ENCODE data around the gene LONRF3. TPM values are rescaled to one million over a fixed set of nuclear protein-coding genes. Genes with fewer than 3 reads are reported as not detected.

The LONRF3 gene
- polyA plus RNA-seq, 3 donors, result 1.2 to 4.9 (median 1.6) TPM

DNA sequence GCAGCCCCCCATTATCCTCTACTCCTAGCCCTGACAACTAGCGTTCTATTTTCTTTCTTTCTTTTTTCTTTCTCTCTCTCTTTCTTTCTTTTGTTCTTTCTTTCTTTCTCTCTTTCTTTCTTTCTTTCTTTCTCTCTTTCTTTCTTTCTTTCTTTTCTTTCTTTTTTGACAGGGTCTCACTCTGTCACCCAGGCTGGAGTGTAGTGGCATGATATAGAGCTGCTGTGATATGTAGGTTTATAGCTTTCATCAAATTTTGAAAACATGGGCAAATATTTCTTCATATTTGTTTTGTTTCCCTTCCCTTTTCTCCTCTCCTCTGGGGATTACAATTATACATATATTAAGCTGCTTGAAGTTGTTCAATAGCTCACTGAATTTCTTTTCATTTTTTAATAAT, 39.1 kb upstream of the LONRF3 start:
- Mint-ChIP-seq H3K27ac (no peak overlapping the region), H3K9me3 (peaks cover 2 to 16% (median 12%) of the 10 kb centered on the region in 7 donors), H3K36me3 (no peaks in the 10 kb centered on the region), H3K4me1 (no peaks in the 10 kb centered on the region), H3K4me3 (no peak overlapping the region), H3K27me3 (ENCODE audit: low read depth in 3 of 3) (peaks cover 0 to 5% (median 2%) of the 10 kb centered on the region in 3 donors)
- no peak overlapping the region for H3K4me3 ChIP-seq (replicated peaks in 1 of 3; ENCODE audit: low read depth in 2 of 3, low read length in 3 of 3)
- H3K27ac ChIP-seq (ENCODE audit: low read depth in 1 of 2, low read length in 2 of 2), result no peak overlapping the region
- no peaks in the 10 kb centered on the region for H3K79me2 ChIP-seq (ENCODE audit: insufficient read depth, low read length)
- H3K9me3 ChIP-seq (replicated peaks in 1 of 2; ENCODE audit: control insufficient read depth in 1 of 2, insufficient read depth in 1 of 2, low read length in 2 of 2), result no peaks in the 10 kb centered on the region
- H4K20me1 ChIP-seq (ENCODE audit: insufficient read depth, low read length), result no peaks in the 10 kb centered on the region
- 100% methylated on average over 1 of the region's 1 CpG for WGBS (ENCODE audit: insufficient coverage)
- TF ChIP-seq, protein P1, sequence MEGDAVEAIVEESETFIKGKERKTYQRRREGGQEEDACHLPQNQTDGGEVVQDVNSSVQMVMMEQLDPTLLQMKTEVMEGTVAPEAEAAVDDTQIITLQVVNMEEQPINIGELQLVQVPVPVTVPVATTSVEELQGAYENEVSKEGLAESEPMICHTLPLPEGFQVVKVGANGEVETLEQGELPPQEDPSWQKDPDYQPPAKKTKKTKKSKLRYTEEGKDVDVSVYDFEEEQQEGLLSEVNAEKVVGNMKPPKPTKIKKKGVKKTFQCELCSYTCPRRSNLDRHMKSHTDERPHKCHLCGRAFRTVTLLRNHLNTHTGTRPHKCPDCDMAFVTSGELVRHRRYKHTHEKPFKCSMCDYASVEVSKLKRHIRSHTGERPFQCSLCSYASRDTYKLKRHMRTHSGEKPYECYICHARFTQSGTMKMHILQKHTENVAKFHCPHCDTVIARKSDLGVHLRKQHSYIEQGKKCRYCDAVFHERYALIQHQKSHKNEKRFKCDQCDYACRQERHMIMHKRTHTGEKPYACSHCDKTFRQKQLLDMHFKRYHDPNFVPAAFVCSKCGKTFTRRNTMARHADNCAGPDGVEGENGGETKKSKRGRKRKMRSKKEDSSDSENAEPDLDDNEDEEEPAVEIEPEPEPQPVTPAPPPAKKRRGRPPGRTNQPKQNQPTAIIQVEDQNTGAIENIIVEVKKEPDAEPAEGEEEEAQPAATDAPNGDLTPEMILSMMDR (IDR thresholded peaks at IDR 0.05), result no peak
- H3K4me1 ChIP-seq (ENCODE audit: control insufficient read depth in 1 of 2, insufficient read depth in 2 of 2, low read length in 2 of 2), result no peaks in the 10 kb centered on the region
- no peak for DNase-seq
- H3K27me3 ChIP-seq (ENCODE audit: control insufficient read depth in 2 of 2, insufficient read depth in 2 of 2, low read length in 2 of 2), result no peaks in the 10 kb centered on the region
- no peak overlapping the region for H3K4me2 ChIP-seq (replicated peaks; ENCODE audit: extremely low read depth, low read length, poor library complexity, severe bottlenecking)
- H2AFZ ChIP-seq (ENCODE audit: insufficient read depth, low read depth, low read length, poor library complexity, severe bottlenecking), result no peak overlapping the region
- intact Hi-C loops (cut with micrococcal nuclease), result no loop called here
- no peaks in the 10 kb centered on the region for H3K36me3 ChIP-seq (replicated peaks in 1 of 2; ENCODE audit: control insufficient read depth in 1 of 2, insufficient read depth in 2 of 2, low read length in 2 of 2)
- H3K9ac ChIP-seq (ENCODE audit: insufficient read depth, low read length, poor library complexity, severe bottlenecking), result no peak overlapping the region

DNA sequence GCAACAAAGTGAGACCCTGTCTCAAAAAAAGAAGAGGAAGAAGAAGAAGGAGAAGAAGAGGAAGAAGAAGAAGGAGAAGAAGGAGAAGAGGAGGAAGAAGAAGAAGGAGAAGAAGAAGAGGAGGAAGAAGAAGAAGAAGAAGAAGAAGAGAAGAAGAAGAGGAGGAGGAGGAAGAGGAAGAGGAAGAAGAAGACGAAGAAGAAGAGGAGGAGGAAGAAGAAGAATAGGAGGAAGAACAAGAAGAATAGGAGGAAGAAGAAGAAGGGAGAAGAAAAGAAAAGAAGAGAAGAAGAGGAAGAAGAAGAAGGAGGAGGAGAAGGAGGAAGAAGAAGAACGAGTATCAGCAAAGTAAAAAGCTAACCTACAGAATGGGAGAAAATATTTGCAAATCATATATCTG, 33.3 kb upstream of the LONRF3 start:
- H3K27me3 Mint-ChIP-seq (ENCODE audit: low read depth in 3 of 3), result peaks cover 0 to 2% (median 0%) of the 10 kb centered on the region in 3 donors
- TF ChIP-seq, protein P1 (IDR thresholded peaks at IDR 0.05), result no peak

More for the DNA sequence above, 33.3 kb upstream of the LONRF3 start:
- Histone ChIP-seq H3K4me3 (replicated peaks in 1 of 3; ENCODE audit: low read depth in 2 of 3, low read length in 3 of 3) (no peak overlapping the region), H3K9ac (ENCODE audit: insufficient read depth, low read length, poor library complexity, severe bottlenecking) (no peak overlapping the region), H3K4me2 (replicated peaks; ENCODE audit: extremely low read depth, low read length, poor library complexity, severe bottlenecking) (no peak overlapping the region), H2AFZ (ENCODE audit: insufficient read depth, low read depth, low read length, poor library complexity, severe bottlenecking) (no peak overlapping the region), H3K9me3 (replicated peaks in 1 of 2; ENCODE audit: control insufficient read depth in 1 of 2, insufficient read depth in 1 of 2, low read length in 2 of 2) (no peaks in the 10 kb centered on the region), H3K36me3 (replicated peaks in 1 of 2; ENCODE audit: control insufficient read depth in 1 of 2, insufficient read depth in 2 of 2, low read length in 2 of 2) (no peaks in the 10 kb centered on the region), H4K20me1 (ENCODE audit: insufficient read depth, low read length) (no peaks in the 10 kb centered on the region), H3K27ac (ENCODE audit: low read depth in 1 of 2, low read length in 2 of 2) (no peak overlapping the region), H3K27me3 (ENCODE audit: control insufficient read depth in 2 of 2, insufficient read depth in 2 of 2, low read length in 2 of 2) (no peaks in the 10 kb centered on the region), H3K79me2 (ENCODE audit: insufficient read depth, low read length) (no peaks in the 10 kb centered on the region), H3K4me1 (ENCODE audit: control insufficient read depth in 1 of 2, insufficient read depth in 2 of 2, low read length in 2 of 2) (no peaks in the 10 kb centered on the region)
- intact Hi-C loops (cut with micrococcal nuclease), result no loop called here
- no peak for DNase-seq
- WGBS (ENCODE audit: insufficient coverage), result 40% methylated on average over 1 of the region's 2 CpGs
- H3K4me1 Mint-ChIP-seq, result no peaks in the 10 kb centered on the region
- no peak overlapping the region for H3K4me3 Mint-ChIP-seq
- H3K9me3 Mint-ChIP-seq, result peaks cover 0 to 12% (median 7%) of the 10 kb centered on the region in 7 donors
- H3K36me3 Mint-ChIP-seq, result no peaks in the 10 kb centered on the region
- H3K27ac Mint-ChIP-seq, result no peak overlapping the region
